PC-9 (cell line): ENCODE measurements around the gene OLFML2A. TPM values are rescaled to one million over a fixed set of nuclear protein-coding genes. Genes with fewer than 3 reads are reported as not detected.

Source experiments
- BruUV-seq: library from RNA; stranded (reverse); fragments of 400-500 nt; replicated peaks from 2 replicates; lab custom pipeline; 2021; lab: Mats Ljungman, UMichigan
- CTCF ChIA-PET: fragments of 300-600 bp; sonication (Branson Sonifier 250); formaldehyde crosslinking; loops from one replicate; lab custom pipeline; 2022; ENCODE audit warnings: antibody characterized with exemption; lab: Charles Lee
- POLR2A ChIA-PET: fragments of 300-600 bp; sonication (Branson Sonifier 250); formaldehyde crosslinking; loops from one replicate; lab custom pipeline; 2022; ENCODE audit warnings: antibody characterized with exemption; ENCODE audit not compliant: unreplicated experiment; lab: Charles Lee
- DNase-seq, 2 experiments: peaks; one replicate each; pipeline versions ENCODE4 v3.0.0 to v3.0.0-alpha.2; 2015 to 2022; ENCODE audit warnings: mixed read lengths in 1 of 2
- H2AFZ ChIP-seq: fragments of 200-600 bp; sonication (generic); 2 replicates; pipeline ENCODE4 v1.8.1; 2017; ENCODE audit warnings: antibody characterized with exemption
- H3F3A ChIP-seq: fragments of 200-600 bp; sonication (generic); 2 replicates; pipeline ENCODE4 v1.8.1; 2017; ENCODE audit warnings: antibody characterized with exemption, mild to moderate bottlenecking, low read depth; ENCODE audit not compliant: insufficient read depth
- H3K27ac ChIP-seq: fragments of 200-600 bp; sonication (generic); 2 replicates; pipeline ENCODE4 v1.6.1; 2016; ENCODE audit warnings: mixed run types
- H3K27me3 ChIP-seq: fragments of 200-600 bp; sonication (generic); 2 replicates; pipeline ENCODE4 v1.6.1; 2016; ENCODE audit warnings: low read depth, mixed run types; ENCODE audit not compliant: insufficient read depth
- H3K36me3 ChIP-seq: fragments of 200-600 bp; sonication (generic); 2 replicates; pipeline ENCODE4 v1.6.1; 2016; ENCODE audit warnings: low read depth, mixed run types
- H3K4me1 ChIP-seq: fragments of 200-600 bp; sonication (generic); replicated peaks from 2 replicates; pipeline ENCODE4 v1.6.1; 2016; ENCODE audit warnings: mixed run types; ENCODE audit not compliant: insufficient read depth
- H3K4me2 ChIP-seq: fragments of 200-600 bp; sonication (generic); 2 replicates; pipeline ENCODE4 v1.6.1; 2017; ENCODE audit warnings: mixed run types
- H3K4me3 ChIP-seq: fragments of 200-600 bp; sonication (generic); 2 replicates; pipeline ENCODE4 v1.6.1; 2016; ENCODE audit warnings: mixed run types
- H3K79me2 ChIP-seq: fragments of 200-600 bp; sonication (generic); 2 replicates; pipeline ENCODE4 v1.6.1; 2017; ENCODE audit warnings: low read depth, mixed run types
- H3K9me2 ChIP-seq: fragments of 200-600 bp; sonication (generic); 2 replicates; pipeline ENCODE4 v1.8.1; 2017; ENCODE audit warnings: mild to moderate bottlenecking; ENCODE audit not compliant: insufficient read depth
- H3K9me3 ChIP-seq: fragments of 200-600 bp; sonication (generic); 2 replicates; pipeline ENCODE4 v1.8.1; 2016; ENCODE audit warnings: low read depth; ENCODE audit not compliant: insufficient read depth
- H4K20me1 ChIP-seq: fragments of 200-600 bp; sonication (generic); 2 replicates; pipeline ENCODE4 v1.8.1; 2017; ENCODE audit not compliant: insufficient read depth
- CTCF ChIP-seq: fragments of 200-600 bp; sonication (generic); conservative IDR thresholded peaks from 2 replicates; pipeline ENCODE4 v1.6.1; 2017; ENCODE audit warnings: mixed run types, antibody characterized with exemption, mild to moderate bottlenecking, moderate library complexity
- EZH2 ChIP-seq: fragments of 200-600 bp; sonication (generic); IDR thresholded peaks from 2 replicates; pipeline ENCODE4 v1.8.0; 2017; ENCODE audit warnings: antibody characterized with exemption, low read depth
- intact Hi-C: fragments of 100-400 bp; cut with micrococcal nuclease; formaldehyde crosslinking; loops from one replicate; pipeline ENCODE4 v1.10.0; 2022; ENCODE audit not compliant: unreplicated experiment
- total RNA-seq: library from RNA; stranded (reverse); gene quantifications from 2 replicates; pipeline ENCODE4 v1.2.3, GENCODE V29; 2021

The OLFML2A gene
- total RNA-seq, 1 experiment from 2014 or later, result 5.7 TPM

- no peaks in the 10 kb centered on the region for H3K36me3 ChIP-seq
- no peaks in the 10 kb centered on the region for H3K27me3 ChIP-seq
- peaks cover 26% of the 10 kb centered on the region for H3K4me1 ChIP-seq
- no peak overlapping the region for H3K27ac ChIP-seq
- no peaks in the 10 kb centered on the region for H3K9me3 ChIP-seq
- ChIA-PET CTCF (no interaction called here), POLR2A (no interaction called here)
- H3K79me2 ChIP-seq, result no peaks in the 10 kb centered on the region
- peaks cover 31% of the 10 kb centered on the region for H3F3A ChIP-seq
- intact Hi-C loops, result no loop called here
- no peak for DNase-seq
- BruUV-seq, result no TSS peak
- no peaks in the 10 kb centered on the region for H4K20me1 ChIP-seq
- no peak overlapping the region for H3K4me2 ChIP-seq
- no peak overlapping the region for H2AFZ ChIP-seq
- H3K9me2 ChIP-seq, result no peaks in the 10 kb centered on the region
- TF ChIP-seq CTCF (no peak), EZH2 (no peak)
- H3K4me3 ChIP-seq, result no peak overlapping the region
Observed at GRCh38 chr9:124820698-124821623, 44.0 kb downstream of the OLFML2A start.

- Histone ChIP-seq H3K27ac (no peak overlapping the region), H3K9me2 (no peaks in the 10 kb centered on the region), H4K20me1 (no peaks in the 10 kb centered on the region), H3K9me3 (no peaks in the 10 kb centered on the region), H3K4me3 (no peak overlapping the region), H3K79me2 (no peaks in the 10 kb centered on the region), H3K27me3 (no peaks in the 10 kb centered on the region), H2AFZ (no peak overlapping the region), H3K4me2 (no peak overlapping the region), H3F3A (no peaks in the 10 kb centered on the region; the same call in 1 of the 2 replicates), H3K36me3 (no peaks in the 10 kb centered on the region), H3K4me1 (no peaks in the 10 kb centered on the region)
- BruUV-seq, result no TSS peak
- ChIA-PET CTCF (interaction anchor here (0.9 kb wide), 1 partner anchor 24 kb away, joined by 3 read pairs; no protein-coding TSS in a partner anchor), POLR2A (no interaction called here)
- TF ChIP-seq CTCF (no peak), EZH2 (no peak)
- DNase-seq, result no peak
- intact Hi-C loops, result no loop called here
Observed at GRCh38 chr9:124828489-124829333, 51.8 kb downstream of the OLFML2A start.

GRCh38 chr9:124829334-124829669 lies 52.4 kb downstream of the OLFML2A start:
- ChIA-PET CTCF (interaction anchor here (0.9 kb wide), 1 partner anchor 23 kb away, joined by 3 read pairs; no protein-coding TSS in a partner anchor), POLR2A (interaction anchor here (1.1 kb wide), 1 partner anchor 50 kb away, joined by 3 read pairs; no protein-coding TSS in a partner anchor)
- Histone ChIP-seq H3K79me2 (no peaks in the 10 kb centered on the region), H3K9me2 (no peaks in the 10 kb centered on the region), H3K4me3 (no peak overlapping the region), H3K36me3 (no peaks in the 10 kb centered on the region), H3K4me2 (no peak overlapping the region), H2AFZ (no peak overlapping the region), H3K4me1 (peaks cover 6% of the 10 kb centered on the region), H3F3A (peaks cover 6% of the 10 kb centered on the region; the same call in 1 of the 2 replicates), H4K20me1 (no peaks in the 10 kb centered on the region), H3K27me3 (no peaks in the 10 kb centered on the region), H3K9me3 (no peaks in the 10 kb centered on the region), H3K27ac (no peak overlapping the region)
- BruUV-seq, result no TSS peak
- intact Hi-C loops, result no loop called here
- no peak for DNase-seq
- no peak for TF ChIP-seq EZH2
- TF ChIP-seq CTCF, result no peak
